ENCODE data around the gene ORC3. TPM values are rescaled to one million over a fixed set of nuclear protein-coding genes. Genes with fewer than 3 reads are reported as not detected.
"Not testable (repeated sequence)": the region's sequence is repeated elsewhere in the genome, so short reads cannot be mapped to it uniquely, and the experiment has no call there.

ORC3 gene
- total RNA-seq, 1 donor from 2014 or later = 20.5 TPM

GRCh38 chr6:87682310-87682709, 92.4 kb downstream of the ORC3 start:
- Histone ChIP-seq H3K4me3 (no peak overlapping the region), H3K36me3 (peaks cover 17% of the 10 kb centered on the region), H3K27ac (replicated peaks) (no peak overlapping the region), H3K9me3 (replicated peaks) (no peaks in the 10 kb centered on the region), H3K27me3 (ENCODE audit: low read depth) (no peaks in the 10 kb centered on the region), H3K4me1 (peaks cover 70% of the 10 kb centered on the region)
- intact Hi-C loops (cut with micrococcal nuclease) = no loop called here
- TF ChIP-seq CTCF (IDR thresholded peaks at IDR 0.05; ENCODE audit: borderline replicate concordance) = no peak
- DNase-seq = no peak

- H3K27ac ChIP-seq (replicated peaks) = no peak overlapping the region
- no peak for DNase-seq
- no peak overlapping the region for H3K4me3 ChIP-seq
- H3K4me1 ChIP-seq = peaks cover 86% of the 10 kb centered on the region
- H3K36me3 ChIP-seq = peaks cover 8% of the 10 kb centered on the region
- intact Hi-C loops (cut with micrococcal nuclease) = no loop called here
- no peaks in the 10 kb centered on the region for H3K9me3 ChIP-seq (replicated peaks)
- no peak for TF ChIP-seq CTCF (IDR thresholded peaks at IDR 0.05; ENCODE audit: borderline replicate concordance)
- H3K27me3 ChIP-seq (ENCODE audit: low read depth) = no peaks in the 10 kb centered on the region
Observed at GRCh38 chr6:87683890-87684289, 94.0 kb downstream of the ORC3 start.

- peaks cover 95% of the 10 kb centered on the region for H3K4me1 ChIP-seq
- H3K27ac ChIP-seq (replicated peaks) = no peak overlapping the region
- H3K36me3 ChIP-seq = peaks cover 1% of the 10 kb centered on the region
- no peak for DNase-seq
- no peak overlapping the region for H3K4me3 ChIP-seq
- H3K27me3 ChIP-seq (ENCODE audit: low read depth) = no peaks in the 10 kb centered on the region
- TF ChIP-seq CTCF (IDR thresholded peaks at IDR 0.05; ENCODE audit: borderline replicate concordance) = no peak
- no peaks in the 10 kb centered on the region for H3K9me3 ChIP-seq (replicated peaks)
- intact Hi-C loops (cut with micrococcal nuclease) = no loop called here
Observed at GRCh38 chr6:87684895-87685654, 95.1 kb downstream of the ORC3 start.

- DNase-seq; H3K36me3 ChIP-seq; H3K9me3 ChIP-seq (replicated peaks); intact Hi-C loops (cut with micrococcal nuclease); H3K27me3 ChIP-seq (ENCODE audit: low read depth); H3K4me3 ChIP-seq: not testable (repeated sequence)
- H3K27ac ChIP-seq (replicated peaks) = peak overlapping the region; percentile 34
- H3K4me1 ChIP-seq = peaks cover 97% of the 10 kb centered on the region
Observed at GRCh38 chr6:87686636-87687205, 96.8 kb downstream of the ORC3 start.

GRCh38 chr6:87687296-87687695, 97.4 kb downstream of the ORC3 start:
- intact Hi-C loops (cut with micrococcal nuclease) = no loop called here
- Histone ChIP-seq H3K9me3 (replicated peaks) (no peaks in the 10 kb centered on the region), H3K4me1 (peaks cover 97% of the 10 kb centered on the region), H3K36me3 (no peaks in the 10 kb centered on the region), H3K4me3 (no peak overlapping the region), H3K27ac (replicated peaks) (peak overlapping the region; percentile 34), H3K27me3 (ENCODE audit: low read depth) (no peaks in the 10 kb centered on the region)
- no peak for DNase-seq
- TF ChIP-seq CTCF (IDR thresholded peaks at IDR 0.05; ENCODE audit: borderline replicate concordance) = no peak

GRCh38 chr6:87687893-87688292, 98.0 kb downstream of the ORC3 start:
- intact Hi-C loops (cut with micrococcal nuclease); H3K27me3 ChIP-seq (ENCODE audit: low read depth); H3K36me3 ChIP-seq; H3K4me3 ChIP-seq; H3K9me3 ChIP-seq (replicated peaks); DNase-seq: not testable (repeated sequence)
- peak overlapping the region; percentile 6 for H3K27ac ChIP-seq (replicated peaks)
- H3K4me1 ChIP-seq = peaks cover 98% of the 10 kb centered on the region
